Amniotic stem cell (primary cell): ENCODE measurements around the gene HOXB7.

Source experiments
- DNase-seq: peaks from one replicate; lab custom pipeline; 2025; lab: John Stamatoyannopoulos, UW

HOXB7 gene

GRCh38 chr17:48610282-48611211 is at the start of gene HOXB7:
HOXB7 (minus strand) TSS chr17:48611017; CDS start chr17:48610918, 99 bp downstream.
- no peak for DNase-seq

- no peak for DNase-seq
These were observed 45.1 kb upstream of the HOXB7 start for GRCh38 chr17:48655913-48656312.

GRCh38 chr17:48649741-48650140 is 38.9 kb upstream of the HOXB7 start:
- DNase-seq: no peak

GRCh38 chr17:48647963-48648245 is 37.1 kb upstream of the HOXB7 start:
- DNase-seq: no peak

- no peak for DNase-seq
These were observed 36.5 kb upstream of the HOXB7 start for GRCh38 chr17:48647103-48647962.

- no peak for DNase-seq
These were observed 35.6 kb upstream of the HOXB7 start for GRCh38 chr17:48646183-48647102.

- no peak for DNase-seq
These were observed 34.9 kb upstream of the HOXB7 start for GRCh38 chr17:48645639-48646182.

GRCh38 chr17:48644910-48645557 is 34.2 kb upstream of the HOXB7 start:
- no peak for DNase-seq

- no peak for DNase-seq
These were observed 33.3 kb upstream of the HOXB7 start for GRCh38 chr17:48644159-48644558.

- DNase-seq: no peak
These were observed 32.8 kb upstream of the HOXB7 start for GRCh38 chr17:48643697-48644012.

GRCh38 chr17:48642843-48643696 is 32.3 kb upstream of the HOXB7 start:
- DNase-seq: no peak

- no peak for DNase-seq
These were observed 31.4 kb upstream of the HOXB7 start for GRCh38 chr17:48642059-48642842.

GRCh38 chr17:48641541-48642058 is 30.8 kb upstream of the HOXB7 start:
- DNase-seq: no peak

- no peak for DNase-seq
These were observed 30.0 kb upstream of the HOXB7 start for GRCh38 chr17:48640858-48641180.

- DNase-seq: no peak
These were observed 29.4 kb upstream of the HOXB7 start for GRCh38 chr17:48639982-48640857.

GRCh38 chr17:48639136-48639535 is 28.3 kb upstream of the HOXB7 start:
- DNase-seq: no peak

GRCh38 chr17:48637323-48638260 is 26.8 kb upstream of the HOXB7 start:
- DNase-seq: no peak
